AML-193 (cell line): ENCODE data around the gene VWDE.
"Not testable (repeated sequence)": the region's sequence is repeated elsewhere in the genome, so short reads cannot be mapped to it uniquely, and the experiment has no call there.

Experiments used
- DNase-seq, 2 experiments: peaks; one replicate each; lab custom pipeline; 2025; lab: John Stamatoyannopoulos, UW

The VWDE gene

DNA sequence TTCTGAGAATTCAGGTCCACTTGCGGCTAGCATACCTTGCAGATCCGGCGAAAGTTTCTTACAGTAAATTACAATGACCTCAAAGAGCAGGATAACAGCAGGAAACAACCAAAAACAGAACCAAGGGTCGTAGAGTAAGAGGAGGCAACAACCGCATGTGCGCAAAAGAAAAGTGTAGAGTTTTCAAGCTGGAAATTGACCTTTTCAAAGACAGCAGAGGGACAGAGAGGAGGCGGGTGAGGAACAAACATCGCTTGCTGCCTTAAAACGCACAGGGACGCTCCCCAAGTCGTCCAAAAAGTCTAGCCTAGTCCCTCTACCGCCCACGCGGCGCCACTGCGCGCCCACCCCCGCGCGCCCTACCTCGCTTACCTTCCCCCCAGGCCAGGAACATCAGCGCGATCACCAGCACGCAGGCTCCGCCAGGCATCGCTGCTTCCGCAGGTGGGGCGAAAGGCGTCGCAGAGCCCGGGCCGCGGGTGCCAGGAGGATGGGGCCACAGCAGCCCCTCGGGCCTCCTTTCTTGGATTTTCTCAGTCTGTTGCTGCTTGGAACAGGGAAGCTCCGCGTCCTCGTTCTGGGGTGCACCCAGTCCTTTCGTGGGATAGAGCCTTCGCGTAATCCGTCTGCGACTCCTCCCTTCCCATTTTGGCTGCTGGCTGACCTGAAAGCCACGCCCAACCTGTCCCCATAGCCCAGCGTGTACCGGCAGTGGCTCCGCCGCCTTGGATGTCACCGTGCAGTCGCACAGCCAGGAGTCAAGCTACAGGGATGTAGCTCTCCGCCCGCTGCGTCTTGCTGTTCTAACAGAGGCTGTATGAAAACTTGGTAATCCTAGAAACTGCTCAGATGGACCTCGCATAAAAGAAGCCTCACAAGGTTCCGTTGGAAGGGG is at the start of gene VWDE:
VWDE (minus strand) TSS at position 579 of the 895 bp plus-strand sequence; CDS start at position 430, 149 bp downstream.
- no peak for DNase-seq

GRCh38 chr7:12453136-12453535 is 49.5 kb upstream of the VWDE start:
- not testable (repeated sequence) for DNase-seq

DNA sequence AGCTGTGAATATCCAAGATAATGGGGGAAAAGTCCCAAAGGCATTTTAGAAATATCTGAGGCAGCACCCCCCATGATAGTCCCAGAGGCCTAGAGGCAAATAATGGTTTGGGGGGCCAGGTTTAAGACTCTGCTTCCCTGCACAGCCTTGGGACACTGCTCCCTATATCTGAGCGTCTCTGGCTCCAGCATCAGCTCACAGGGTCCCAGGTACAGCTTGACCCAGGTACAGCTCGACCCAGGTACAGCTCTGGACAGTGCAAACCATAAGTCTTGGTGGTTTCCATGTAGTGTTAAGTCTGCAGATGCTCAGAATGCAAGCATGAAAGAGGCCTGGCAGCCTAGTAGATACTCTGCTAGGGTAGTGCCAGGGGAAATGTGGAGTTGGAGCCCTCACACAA is 47.0 kb upstream of the VWDE start:
- DNase-seq: no peak

DNA sequence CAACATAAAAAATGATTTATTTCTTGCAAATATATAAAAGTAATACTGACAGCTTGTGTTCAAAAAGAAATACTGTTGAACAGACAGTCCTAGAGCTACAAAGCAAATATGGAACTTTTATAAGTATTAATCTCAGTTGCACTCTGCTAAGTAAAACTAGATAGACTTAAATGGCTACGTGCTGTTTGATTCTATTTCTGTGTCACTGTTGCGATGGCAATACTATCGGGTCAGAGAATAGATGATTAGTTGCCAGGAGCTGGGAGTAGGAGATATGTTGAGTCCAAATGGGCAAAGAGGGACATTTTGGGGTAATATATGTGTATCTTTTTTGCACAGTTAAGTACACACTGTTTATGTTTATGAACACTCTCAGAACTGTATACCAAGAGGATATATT is 41.1 kb upstream of the VWDE start:
- DNase-seq: no peak

DNA sequence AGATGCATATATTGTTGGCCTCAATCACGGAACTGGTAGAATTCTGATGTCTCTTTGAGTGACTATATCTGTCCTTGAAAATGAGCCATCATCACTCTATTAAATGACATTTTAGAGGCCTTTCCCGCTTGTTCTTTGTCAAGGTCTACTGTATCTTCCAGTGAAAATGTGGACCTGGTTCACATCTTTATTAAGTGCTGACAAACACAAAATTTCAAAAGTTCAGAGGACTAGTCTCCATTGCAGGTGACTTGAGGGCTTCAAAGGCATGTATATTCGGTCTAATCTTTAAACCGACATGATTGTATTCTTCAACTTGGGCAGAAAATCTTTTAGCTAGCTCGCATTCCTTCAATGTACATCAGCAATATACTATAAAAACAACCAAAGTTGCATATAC is 36.6 kb upstream of the VWDE start:
- DNase-seq: no peak

- peak in 1 of 2 experiments; percentile 23 for DNase-seq
Measured at GRCh38 chr7:12436896-12437535, 33.4 kb upstream of the VWDE start.

DNA sequence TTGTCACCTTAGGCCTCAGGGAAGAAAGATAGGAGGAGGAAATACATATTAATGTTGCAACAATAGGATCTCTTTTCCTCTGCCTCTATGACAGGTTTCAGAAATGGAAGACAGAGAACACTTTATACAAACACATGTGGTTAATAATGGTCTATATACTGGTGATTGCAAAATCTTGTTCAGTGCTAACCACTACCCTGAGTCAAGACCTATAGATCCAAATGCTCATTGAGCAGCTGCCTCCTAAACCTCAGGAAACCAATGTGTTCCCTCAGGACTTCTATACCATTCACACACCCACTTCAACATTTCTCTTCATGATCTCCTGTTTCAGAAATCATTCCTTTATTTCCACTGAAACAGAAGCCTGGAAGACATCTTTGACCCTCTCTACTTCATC is 32.5 kb upstream of the VWDE start:
- no peak for DNase-seq

GRCh38 chr7:12434012-12434642 is 30.5 kb upstream of the VWDE start:
- DNase-seq: peak in 1 of 2 experiments; percentile 5

DNA sequence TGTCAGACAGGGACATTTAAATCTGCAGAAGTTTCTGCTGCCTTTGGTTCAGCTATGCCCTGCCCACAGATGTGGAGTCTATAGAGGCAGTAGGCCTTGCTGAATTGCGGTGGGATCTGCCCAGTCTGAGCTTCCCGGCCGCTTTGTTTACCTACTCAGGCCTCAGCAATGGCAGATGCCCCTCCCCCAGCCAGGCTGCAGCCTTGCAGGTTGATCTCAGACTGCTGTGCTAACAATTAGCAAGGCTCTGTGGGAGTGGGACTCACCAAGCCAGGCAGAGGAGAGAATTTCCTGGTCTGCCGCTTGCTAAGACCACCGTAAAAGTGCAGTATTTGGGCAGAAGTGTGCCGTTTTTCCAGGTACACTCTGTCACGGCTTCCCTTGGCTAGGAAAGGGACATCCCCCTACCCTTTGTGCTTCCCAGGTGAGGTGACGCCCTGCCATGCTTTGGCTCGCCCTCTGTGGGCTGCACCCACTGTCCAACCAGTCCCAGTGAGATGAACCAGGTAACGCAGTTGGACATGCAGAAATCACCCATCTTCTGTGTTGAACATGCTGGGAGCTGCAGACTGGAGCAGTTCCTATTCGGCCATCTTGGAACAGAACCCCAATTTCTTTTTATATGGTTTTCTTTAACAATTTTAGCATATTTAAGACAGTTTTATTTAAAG is 28.4 kb upstream of the VWDE start:
- no peak for DNase-seq

DNA sequence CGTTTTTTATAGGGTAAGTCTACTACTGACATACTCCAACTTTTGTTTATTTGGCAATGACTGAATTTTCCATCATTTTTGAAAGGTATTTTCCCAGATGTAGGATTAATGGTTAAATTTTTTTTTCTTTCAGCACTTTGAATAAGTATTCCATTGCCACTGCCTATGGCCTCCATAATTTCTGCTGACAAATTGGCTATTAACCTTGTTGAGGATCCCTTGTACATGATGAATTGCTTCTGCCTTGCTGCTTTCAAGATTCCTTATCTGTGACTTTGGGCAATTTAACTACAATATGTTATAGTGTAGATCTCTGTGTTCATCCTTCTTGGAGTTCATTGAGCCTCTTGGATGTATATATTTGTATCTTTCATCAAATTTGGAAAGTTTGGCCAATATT is 21.6 kb upstream of the VWDE start:
- DNase-seq: no peak

- DNase-seq: no peak
Measured at GRCh38 chr7:12423997-12424745, 20.5 kb upstream of the VWDE start.

DNA sequence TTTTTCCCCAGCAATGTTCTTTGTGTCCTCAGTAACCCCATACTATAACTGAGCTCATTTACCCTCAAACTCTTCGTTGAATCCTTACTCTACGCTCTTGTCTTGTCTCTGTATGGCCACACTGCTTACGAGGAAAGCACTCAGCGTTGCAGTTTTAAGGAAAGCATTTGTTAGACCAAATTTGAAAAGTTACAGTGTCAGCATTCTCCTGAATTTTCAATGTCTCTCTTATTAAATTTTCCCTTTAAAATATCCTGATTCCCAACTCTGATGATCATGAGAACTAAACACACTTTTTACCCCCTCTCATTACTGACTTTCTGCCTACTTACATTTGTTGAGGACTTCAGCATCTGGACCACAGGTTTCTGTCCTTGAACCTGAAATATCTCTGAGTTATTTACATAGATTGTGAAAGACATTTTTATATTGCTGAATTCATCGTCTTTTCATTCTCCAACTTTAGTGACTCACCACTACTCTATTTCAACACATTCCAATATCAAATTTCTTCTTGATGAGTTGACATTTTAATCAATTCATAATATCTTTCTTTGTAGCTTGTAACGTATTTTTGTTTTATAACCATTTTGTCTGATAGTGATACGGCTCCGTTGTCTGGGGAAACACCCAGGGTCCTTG is 19.8 kb upstream of the VWDE start:
- DNase-seq: no peak

GRCh38 chr7:12422554-12423320 is 19.1 kb upstream of the VWDE start:
- DNase-seq: no peak

DNA sequence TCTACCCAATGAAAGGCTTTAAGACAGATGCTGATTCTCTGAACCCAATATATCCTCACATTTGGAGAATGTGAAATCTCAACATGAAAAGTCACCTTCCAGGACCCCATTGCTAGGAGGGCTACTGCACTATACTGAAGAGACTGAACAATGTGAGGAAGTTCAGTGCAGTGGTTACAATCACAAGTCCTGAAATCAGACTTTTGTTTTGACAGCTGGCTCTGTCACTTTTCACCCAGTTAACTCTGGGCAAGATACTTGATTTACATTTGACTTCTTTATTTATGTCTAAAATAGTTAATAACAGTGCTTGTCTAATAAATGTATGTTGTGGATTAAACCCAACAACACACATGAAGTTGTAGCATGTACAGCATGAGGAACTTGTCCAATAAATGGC is 14.8 kb upstream of the VWDE start:
- DNase-seq: no peak

GRCh38 chr7:12415072-12415471 is 11.4 kb upstream of the VWDE start:
- DNase-seq: no peak

DNA sequence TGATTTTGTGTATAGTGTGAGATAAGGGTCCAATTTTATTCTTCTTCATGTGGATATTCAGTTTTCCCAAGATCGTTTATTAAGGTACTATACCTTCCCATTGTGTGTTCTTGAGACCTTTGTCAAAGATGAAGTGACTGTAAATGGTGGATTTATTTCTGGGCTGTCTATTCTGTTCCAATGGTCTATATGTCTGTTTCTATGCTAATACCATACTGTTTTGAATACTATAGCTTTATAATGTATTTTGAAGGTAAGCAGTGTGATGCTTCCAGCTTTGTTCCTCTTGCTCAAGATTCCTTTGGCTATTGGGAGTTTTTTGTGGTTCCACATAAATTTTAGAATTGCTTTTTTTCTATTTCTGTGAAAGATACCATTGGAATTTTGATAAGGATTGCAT is 8.7 kb upstream of the VWDE start:
- no peak for DNase-seq

GRCh38 chr7:12410523-12410922 is 6.9 kb upstream of the VWDE start:
- DNase-seq: no peak

DNA sequence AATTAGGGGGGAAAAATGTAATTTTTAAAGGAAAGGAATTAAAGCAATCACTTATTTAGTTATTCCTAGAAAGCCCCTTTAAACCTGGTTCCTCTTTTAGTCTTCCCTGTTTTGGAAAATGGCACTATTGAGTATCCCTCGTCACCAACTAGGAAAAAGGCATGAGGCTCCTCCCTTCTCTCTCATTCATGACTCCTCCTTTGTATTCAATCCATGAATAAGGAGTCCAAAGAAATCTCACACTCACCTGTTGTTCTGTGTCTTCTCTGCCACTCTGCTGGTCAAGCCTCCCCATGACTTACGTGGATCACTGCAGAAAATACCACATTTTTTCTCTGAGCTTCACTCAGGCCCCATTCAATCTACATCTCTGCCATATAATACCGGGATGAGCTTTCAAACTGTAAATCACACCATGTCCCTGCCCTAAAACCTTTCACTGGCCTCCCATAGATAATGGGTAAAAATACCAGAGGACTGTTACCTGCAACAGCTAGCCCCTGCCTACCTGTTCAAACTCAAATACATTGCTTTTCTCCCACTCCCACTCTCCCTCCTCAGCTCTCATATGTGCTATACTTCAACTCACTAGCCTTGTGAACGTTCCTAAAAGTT is 5.5 kb upstream of the VWDE start:
- no peak for DNase-seq

GRCh38 chr7:12407652-12408051 is 4.0 kb upstream of the VWDE start:
- not testable (repeated sequence) for DNase-seq

DNA sequence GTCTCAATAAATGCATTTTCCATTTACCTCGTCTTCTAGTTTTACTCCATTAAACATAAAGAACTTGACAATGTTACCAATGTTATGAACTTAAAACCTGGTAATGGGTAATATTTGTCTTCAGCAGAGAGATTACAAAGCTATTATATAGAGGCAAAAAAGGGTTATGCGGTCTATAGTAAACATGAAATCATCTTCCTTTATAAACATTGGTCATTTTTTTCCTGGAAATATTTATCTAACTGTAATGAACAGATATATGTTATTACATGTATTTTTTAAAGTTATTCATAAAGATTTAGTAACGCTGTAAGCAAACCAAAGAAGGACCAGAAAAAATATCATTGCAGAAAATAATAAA is 1.3 kb downstream of the VWDE start:
- no peak for DNase-seq
